HG03196 (cell line): ENCODE measurements around the gene LRRC4C.

Experiments
- ATAC-seq: cut with Tn5 transposase; IDR thresholded peaks from one replicate; pipeline ENCODE4 v1.9.1; 2021; ENCODE audit not compliant: unreplicated experiment

LRRC4C gene

GRCh38 chr11:41333357-41333756 is 126.1 kb downstream of the LRRC4C start:
- no peak for ATAC-seq

- ATAC-seq = no peak
Observed at GRCh38 chr11:41328324-41328723, 131.1 kb downstream of the LRRC4C start.

- ATAC-seq = no peak
Observed at GRCh38 chr11:41323446-41323845, 136.0 kb downstream of the LRRC4C start.

GRCh38 chr11:41320653-41321052 is 138.8 kb downstream of the LRRC4C start:
- ATAC-seq = no peak

GRCh38 chr11:41320238-41320637 is 139.2 kb downstream of the LRRC4C start:
- no peak for ATAC-seq

GRCh38 chr11:41319434-41319833 is 140.0 kb downstream of the LRRC4C start:
- no peak for ATAC-seq

- ATAC-seq = no peak
Observed at GRCh38 chr11:41316751-41317150, 142.7 kb downstream of the LRRC4C start.

GRCh38 chr11:41313226-41313625 is 146.2 kb downstream of the LRRC4C start:
- no peak for ATAC-seq

GRCh38 chr11:41309716-41310115 is 149.7 kb downstream of the LRRC4C start:
- ATAC-seq = peak; percentile 18

- ATAC-seq = peak; percentile 93
Observed at GRCh38 chr11:41309111-41309522, 150.3 kb downstream of the LRRC4C start.

GRCh38 chr11:41308286-41308685 is 151.2 kb downstream of the LRRC4C start:
- ATAC-seq = no peak

- ATAC-seq = no peak
Observed at GRCh38 chr11:41307296-41308080, 152.0 kb downstream of the LRRC4C start.

- no peak for ATAC-seq
Observed at GRCh38 chr11:41306431-41306830, 153.0 kb downstream of the LRRC4C start.

GRCh38 chr11:41301023-41301422 is 158.4 kb downstream of the LRRC4C start:
- ATAC-seq = no peak

GRCh38 chr11:41289408-41289807 is 170.0 kb downstream of the LRRC4C start:
- no peak for ATAC-seq

GRCh38 chr11:41286751-41287150 is 172.7 kb downstream of the LRRC4C start:
- no peak for ATAC-seq

GRCh38 chr11:41284354-41284753 is 175.1 kb downstream of the LRRC4C start:
- no peak for ATAC-seq

- no peak for ATAC-seq
Observed at GRCh38 chr11:41283191-41283930, 176.1 kb downstream of the LRRC4C start.

GRCh38 chr11:41282395-41282794 is 177.1 kb downstream of the LRRC4C start:
- no peak for ATAC-seq

- ATAC-seq = no peak
Observed at GRCh38 chr11:41281131-41281742, 178.2 kb downstream of the LRRC4C start.

GRCh38 chr11:41274831-41275230 is 184.6 kb downstream of the LRRC4C start:
- no peak for ATAC-seq

GRCh38 chr11:41273908-41274307 is 185.5 kb downstream of the LRRC4C start:
- no peak for ATAC-seq
